GM12872 (cell line): ENCODE data around the gene OR7G2.

Experiments
- CTCF ChIP-seq: IDR thresholded peaks from 3 replicates; pipeline ENCODE4 v1.5.1; 2011; ENCODE audit warnings: low read depth, mild to moderate bottlenecking, low read length, moderate library complexity; ENCODE audit not compliant: insufficient read depth

Gene OR7G2

GRCh38 chr19:9116547-9116946, 9.3 kb upstream of the OR7G2 start:
- no peak for TF ChIP-seq CTCF

GRCh38 chr19:9115307-9115813, 8.1 kb upstream of the OR7G2 start, which contains the start of gene OR7G1:
OR7G1 (minus strand) TSS chr19:9115763; CDS start chr19:9115763, 0 bp downstream.
- no peak for TF ChIP-seq CTCF

- no peak for TF ChIP-seq CTCF
Observed at GRCh38 chr19:9109959-9110358, 2.7 kb upstream of the OR7G2 start.

GRCh38 chr19:9086761-9087160, 20.5 kb downstream of the OR7G2 start, which contains the start of gene OR1M1:
OR1M1 (plus strand) TSS chr19:9087061; CDS start chr19:9093245, 6,184 bp downstream.
- no peak for TF ChIP-seq CTCF

- TF ChIP-seq CTCF = no peak
Observed at GRCh38 chr19:9078651-9079050, 28.6 kb downstream of the OR7G2 start.

GRCh38 chr19:9076901-9077300, 30.4 kb downstream of the OR7G2 start:
- TF ChIP-seq CTCF = no peak

- TF ChIP-seq CTCF = no peak
Observed at GRCh38 chr19:9075064-9075949, 32.0 kb downstream of the OR7G2 start.
